ENCODE measurements around the gene EN1.

GRCh38 chr2:118880501-118880900, 33.1 kb upstream of the EN1 start:
- TF ChIP-seq, protein P1, sequence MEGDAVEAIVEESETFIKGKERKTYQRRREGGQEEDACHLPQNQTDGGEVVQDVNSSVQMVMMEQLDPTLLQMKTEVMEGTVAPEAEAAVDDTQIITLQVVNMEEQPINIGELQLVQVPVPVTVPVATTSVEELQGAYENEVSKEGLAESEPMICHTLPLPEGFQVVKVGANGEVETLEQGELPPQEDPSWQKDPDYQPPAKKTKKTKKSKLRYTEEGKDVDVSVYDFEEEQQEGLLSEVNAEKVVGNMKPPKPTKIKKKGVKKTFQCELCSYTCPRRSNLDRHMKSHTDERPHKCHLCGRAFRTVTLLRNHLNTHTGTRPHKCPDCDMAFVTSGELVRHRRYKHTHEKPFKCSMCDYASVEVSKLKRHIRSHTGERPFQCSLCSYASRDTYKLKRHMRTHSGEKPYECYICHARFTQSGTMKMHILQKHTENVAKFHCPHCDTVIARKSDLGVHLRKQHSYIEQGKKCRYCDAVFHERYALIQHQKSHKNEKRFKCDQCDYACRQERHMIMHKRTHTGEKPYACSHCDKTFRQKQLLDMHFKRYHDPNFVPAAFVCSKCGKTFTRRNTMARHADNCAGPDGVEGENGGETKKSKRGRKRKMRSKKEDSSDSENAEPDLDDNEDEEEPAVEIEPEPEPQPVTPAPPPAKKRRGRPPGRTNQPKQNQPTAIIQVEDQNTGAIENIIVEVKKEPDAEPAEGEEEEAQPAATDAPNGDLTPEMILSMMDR (IDR thresholded peaks at IDR 0.05): no peak
- no peak for TF ChIP-seq POLR2A (IDR thresholded peaks at IDR 0.05)
- no peak for TF ChIP-seq EP300 (IDR thresholded peaks at IDR 0.05)
- no peak for TF ChIP-seq POLR2AphosphoS5 (IDR thresholded peaks at IDR 0.05)
